DND-41 (cell line): Measurements from ENCODE around the gene CTCF.

Experiments
- ATAC-seq: fragments of 200-7000 bp; cut with Tn5 transposase; 3 replicates; pipeline ENCODE4 v1.9.1; 2021; ENCODE audit warnings: low read depth; ENCODE audit not compliant: insufficient read depth
- DNase-seq: peaks from one replicate; pipeline ENCODE4 v3.0.0-alpha.2; 2020
- H2AFZ ChIP-seq: 2 replicates; pipeline ENCODE4 v1.6.0; 2012; ENCODE audit warnings: low read depth, low read length
- H3K27ac ChIP-seq: 2 replicates; pipeline ENCODE4 v1.5.1; 2012; ENCODE audit warnings: low read length, inconsistent platforms
- H3K27me3 ChIP-seq: fragments of 200-600 bp; sonication (generic); 2 replicates; pipeline ENCODE4 v1.6.0; 2012; ENCODE audit warnings: low read length, mild to moderate bottlenecking, inconsistent platforms; ENCODE audit not compliant: insufficient read depth, poor library complexity
- H3K36me3 ChIP-seq: 2 replicates; pipeline ENCODE4 v1.5.1; 2012; ENCODE audit warnings: low read length, inconsistent platforms; ENCODE audit not compliant: insufficient read depth
- H3K4me1 ChIP-seq: 2 replicates; pipeline ENCODE4 v1.5.1; 2012; ENCODE audit warnings: mild to moderate bottlenecking, low read length; ENCODE audit not compliant: insufficient read depth
- H3K4me2 ChIP-seq: 2 replicates; pipeline ENCODE4 v1.6.0; 2012; ENCODE audit warnings: mild to moderate bottlenecking, moderate library complexity, low read length, inconsistent platforms; ENCODE audit not compliant: insufficient read depth
- H3K4me3 ChIP-seq, 2 experiments: fragments of 200-600 bp in 1 of 2; shearing (Covaris generic) in 1 of 2; 2 replicates each; pipeline ENCODE4 v1.5.1; 2012 to 2016; ENCODE audit warnings: inconsistent platforms in 2 of 2, low read length in 2 of 2, mild to moderate bottlenecking in 2 of 2, low read depth in 1 of 2, moderate library complexity in 1 of 2
- H3K79me2 ChIP-seq: 2 replicates; pipeline ENCODE4 v1.6.0; 2012; ENCODE audit warnings: low read length, inconsistent platforms; ENCODE audit not compliant: insufficient read depth
- H3K9ac ChIP-seq: 2 replicates; pipeline ENCODE4 v1.6.0; 2012; ENCODE audit warnings: low read depth, mild to moderate bottlenecking, inconsistent platforms, low read length, moderate library complexity
- H3K9me3 ChIP-seq: 2 replicates; pipeline ENCODE4 v1.5.1; 2012; ENCODE audit warnings: low read length, moderate library complexity, mild to moderate bottlenecking, inconsistent platforms; ENCODE audit not compliant: insufficient read depth, severe bottlenecking
- H4K20me1 ChIP-seq: 2 replicates; pipeline ENCODE4 v1.6.0; 2012; ENCODE audit warnings: low read length; ENCODE audit not compliant: insufficient read depth
- CTCF ChIP-seq: IDR thresholded peaks from 2 replicates; pipeline ENCODE4 v1.5.1; 2012; ENCODE audit warnings: borderline replicate concordance, low read length, moderate library complexity, mild to moderate bottlenecking; ENCODE audit not compliant: poor library complexity, severe bottlenecking; ENCODE audit errors: extremely low read depth
- EZH2 ChIP-seq: IDR thresholded peaks from 3 replicates; pipeline ENCODE4 v1.6.1; 2012; ENCODE audit warnings: borderline replicate concordance, low read depth, mild to moderate bottlenecking, moderate library complexity, low read length, inconsistent platforms; ENCODE audit not compliant: severe bottlenecking

The CTCF gene

GRCh38 chr16:67676516-67676915 is 114.2 kb downstream of the CTCF start:
- Histone ChIP-seq H3K9ac (no peak overlapping the region), H3K27me3 (no peaks in the 10 kb centered on the region), H3K9me3 (no peaks in the 10 kb centered on the region), H3K4me1 (no peaks in the 10 kb centered on the region), H3K36me3 (peaks cover 31% of the 10 kb centered on the region; the same call in 1 of the 2 replicates), H3K4me3 (no peak overlapping the region), H3K79me2 (no peaks in the 10 kb centered on the region), H3K27ac (no peak overlapping the region), H2AFZ (no peak overlapping the region), H3K4me2 (no peak overlapping the region), H4K20me1 (no peaks in the 10 kb centered on the region; the same call in 1 of the 2 replicates)
- DNase-seq: no peak
- ATAC-seq: no peak
- TF ChIP-seq CTCF: no peak
- TF ChIP-seq EZH2: no peak

GRCh38 chr16:67676939-67677338 is 114.6 kb downstream of the CTCF start:
- Histone ChIP-seq H3K27ac (no peak overlapping the region), H3K36me3 (peaks cover 35% of the 10 kb centered on the region; the same call in 1 of the 2 replicates), H4K20me1 (no peaks in the 10 kb centered on the region; the same call in 1 of the 2 replicates), H3K4me3 (no peak overlapping the region), H3K27me3 (no peaks in the 10 kb centered on the region), H2AFZ (no peak overlapping the region), H3K4me2 (no peak overlapping the region), H3K9ac (no peak overlapping the region), H3K79me2 (no peaks in the 10 kb centered on the region), H3K9me3 (no peaks in the 10 kb centered on the region), H3K4me1 (no peaks in the 10 kb centered on the region)
- TF ChIP-seq EZH2: no peak
- ATAC-seq (no peak), DNase-seq (no peak)

- Histone ChIP-seq H3K4me2 (no peak overlapping the region), H3K27me3 (no peaks in the 10 kb centered on the region), H3K27ac (no peak overlapping the region), H3K4me1 (no peaks in the 10 kb centered on the region), H3K4me3 (no peak overlapping the region), H3K36me3 (peaks cover 35% of the 10 kb centered on the region; the same call in 1 of the 2 replicates), H3K9me3 (no peaks in the 10 kb centered on the region), H2AFZ (no peak overlapping the region), H3K9ac (no peak overlapping the region), H4K20me1 (no peaks in the 10 kb centered on the region; the same call in 1 of the 2 replicates), H3K79me2 (no peaks in the 10 kb centered on the region)
- ATAC-seq (no peak), DNase-seq (no peak)
- TF ChIP-seq CTCF (no peak), EZH2 (no peak)
Observed at GRCh38 chr16:67677712-67678111, 115.4 kb downstream of the CTCF start.

GRCh38 chr16:67678354-67679023 is 116.2 kb downstream of the CTCF start:
- H3K4me2 ChIP-seq: no peak overlapping the region
- no peak overlapping the region for H3K9ac ChIP-seq
- no peaks in the 10 kb centered on the region for H3K4me1 ChIP-seq
- no peak for TF ChIP-seq CTCF
- no peak for TF ChIP-seq EZH2
- H3K4me3 ChIP-seq: no peak overlapping the region
- no peaks in the 10 kb centered on the region for H3K9me3 ChIP-seq
- H3K27ac ChIP-seq: no peak overlapping the region
- H3K36me3 ChIP-seq: peaks cover 37% of the 10 kb centered on the region
- ATAC-seq (no peak), DNase-seq (no peak)
- H3K79me2 ChIP-seq: no peaks in the 10 kb centered on the region
- no peak overlapping the region for H2AFZ ChIP-seq
- H3K27me3 ChIP-seq: no peaks in the 10 kb centered on the region
- H4K20me1 ChIP-seq: no peaks in the 10 kb centered on the region
